GM21515 (cell line): Measurements from ENCODE around the gene PRDX3.

Source experiments
- ATAC-seq: cut with Tn5 transposase; IDR thresholded peaks from one replicate; pipeline ENCODE4 v1.9.1; 2021; ENCODE audit not compliant: unreplicated experiment

The PRDX3 gene

GRCh38 chr10:119178372-119179119 is at the start of gene PRDX3:
Gene PRDX3 (minus strand): TSS chr10:119178812. CDS start chr10:119178790, 22 bp downstream.
- peak; percentile 88 for ATAC-seq

GRCh38 chr10:119227825-119228224 is 49.2 kb upstream of the PRDX3 start:
- no peak for ATAC-seq

- no peak for ATAC-seq
These were observed 46.6 kb upstream of the PRDX3 start for GRCh38 chr10:119225083-119225658.

GRCh38 chr10:119222966-119223386 is 44.4 kb upstream of the PRDX3 start:
- no peak for ATAC-seq

- no peak for ATAC-seq
These were observed 43.9 kb upstream of the PRDX3 start for GRCh38 chr10:119222537-119222936.

- no peak for ATAC-seq
These were observed 43.1 kb upstream of the PRDX3 start for GRCh38 chr10:119221666-119222065.

GRCh38 chr10:119221201-119221600 is 42.6 kb upstream of the PRDX3 start:
- no peak for ATAC-seq

- no peak for ATAC-seq
These were observed 41.3 kb upstream of the PRDX3 start for GRCh38 chr10:119219871-119220270.

GRCh38 chr10:119217991-119218490 is 39.4 kb upstream of the PRDX3 start:
- no peak for ATAC-seq

GRCh38 chr10:119217401-119217800 is 38.8 kb upstream of the PRDX3 start:
- ATAC-seq = no peak

GRCh38 chr10:119216127-119216526 is 37.5 kb upstream of the PRDX3 start:
- no peak for ATAC-seq

GRCh38 chr10:119215371-119215770 is 36.8 kb upstream of the PRDX3 start:
- no peak for ATAC-seq

- no peak for ATAC-seq
These were observed 33.2 kb upstream of the PRDX3 start for GRCh38 chr10:119211625-119212441.

GRCh38 chr10:119211176-119211575 is 32.6 kb upstream of the PRDX3 start:
- ATAC-seq = no peak

- no peak for ATAC-seq
These were observed 32.0 kb upstream of the PRDX3 start for GRCh38 chr10:119210633-119211032.

- no peak for ATAC-seq
These were observed 31.2 kb upstream of the PRDX3 start for GRCh38 chr10:119209736-119210355.

GRCh38 chr10:119209035-119209735 is 30.6 kb upstream of the PRDX3 start:
- no peak for ATAC-seq

- no peak for ATAC-seq
These were observed 29.9 kb upstream of the PRDX3 start for GRCh38 chr10:119208553-119208940.

GRCh38 chr10:119207713-119208552 is 29.3 kb upstream of the PRDX3 start:
- peak; percentile 6 for ATAC-seq

GRCh38 chr10:119207366-119207666 is 28.7 kb upstream of the PRDX3 start, which contains the start of gene GRK5:
Gene GRK5 (plus strand): TSS chr10:119207571. CDS start chr10:119207918, 347 bp downstream.
- ATAC-seq = peak; percentile 77
